Urothelium cell line (cell line): ENCODE data around the gene SENP1.
A peak's percentile ranks its signal among the peaks of the same experiment; 100 is the strongest.

Experiments
- DNase-seq: peaks from one replicate; pipeline ENCODE4 v3.0.0; 2011; ENCODE audit warnings: low spot score, mixed read lengths
- FAIRE-seq: peaks from 2 replicates; lab custom pipeline; 2011; peaks lifted over from hg19 to GRCh38; lab: Jason Lieb, UNC

SENP1 gene

GRCh38 chr12:48001505-48002413 lies 104.1 kb downstream of the SENP1 start:
- peak; percentile 86 for DNase-seq
- FAIRE-seq: no peak

GRCh38 chr12:48000878-48001504 lies 104.9 kb downstream of the SENP1 start:
- FAIRE-seq (no peak), DNase-seq (peak; percentile 66)

GRCh38 chr12:47999816-48000215 lies 106.1 kb downstream of the SENP1 start:
- DNase-seq: no peak
- FAIRE-seq: no peak

GRCh38 chr12:47997321-47997720 lies 108.6 kb downstream of the SENP1 start:
- FAIRE-seq (no peak), DNase-seq (no peak)

GRCh38 chr12:47995981-47996401 lies 109.9 kb downstream of the SENP1 start:
- no peak for FAIRE-seq
- no peak for DNase-seq

GRCh38 chr12:47993491-47993890 lies 112.4 kb downstream of the SENP1 start:
- FAIRE-seq: no peak
- DNase-seq: no peak
